ENCODE data around the gene PER2.
A peak's percentile ranks its signal among the peaks of the same experiment; 100 is the strongest.

The PER2 gene

DNA sequence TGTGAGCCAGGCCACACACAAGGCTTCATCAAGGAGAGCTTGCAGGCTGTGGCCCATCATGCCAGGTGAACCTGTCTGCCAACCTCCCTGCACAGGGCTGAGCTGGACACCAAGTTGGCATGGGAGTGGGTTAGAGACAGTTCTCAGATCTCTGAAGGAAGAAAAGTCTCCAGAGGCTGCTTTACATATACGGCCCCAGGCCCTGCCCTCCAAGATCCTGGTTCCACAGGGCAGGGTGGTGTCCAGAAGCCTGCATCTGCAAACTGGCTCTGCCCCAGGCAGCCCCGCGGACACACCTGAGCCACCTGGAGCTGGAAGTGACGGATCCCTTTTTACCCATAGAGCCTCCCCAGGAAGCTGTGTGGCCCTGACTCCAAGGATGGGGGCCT, 24.3 kb downstream of the PER2 start:
- no peak for DNase-seq (ENCODE audit: low read depth)

GRCh38 chr2:238263204-238264071, 25.0 kb downstream of the PER2 start:
- DNase-seq (ENCODE audit: low read depth): peak; percentile 89

DNA sequence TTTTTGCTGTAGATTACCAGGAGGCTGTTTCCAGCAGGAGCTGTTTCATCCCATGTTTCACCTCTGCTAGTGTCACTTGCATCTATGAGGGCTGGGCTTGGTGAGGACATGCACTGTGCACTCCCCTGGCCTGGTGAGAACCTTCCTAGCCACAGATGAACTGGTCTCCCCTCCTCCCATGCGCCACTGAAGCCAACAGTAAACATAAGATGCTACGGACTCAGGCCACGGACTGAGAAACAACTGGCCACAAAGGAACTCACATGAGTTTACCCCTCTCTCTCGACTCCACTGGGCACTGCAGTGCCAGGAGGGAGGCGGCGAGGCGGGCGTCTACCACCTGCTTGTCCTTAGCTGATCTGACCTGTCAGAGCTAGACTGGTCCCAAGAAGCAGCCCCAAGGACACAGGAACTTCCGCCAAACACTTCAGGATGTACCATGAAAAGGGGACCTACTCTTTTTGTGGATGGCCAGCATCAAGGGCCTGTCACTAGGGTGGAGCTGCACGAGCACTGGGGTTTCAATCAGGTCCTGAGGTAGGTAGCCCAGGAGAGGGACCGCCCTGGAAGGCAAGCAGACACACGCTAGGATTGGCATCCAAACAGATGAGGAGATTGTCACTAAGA, 25.8 kb downstream of the PER2 start:
- no peak for DNase-seq (ENCODE audit: low read depth)

DNA sequence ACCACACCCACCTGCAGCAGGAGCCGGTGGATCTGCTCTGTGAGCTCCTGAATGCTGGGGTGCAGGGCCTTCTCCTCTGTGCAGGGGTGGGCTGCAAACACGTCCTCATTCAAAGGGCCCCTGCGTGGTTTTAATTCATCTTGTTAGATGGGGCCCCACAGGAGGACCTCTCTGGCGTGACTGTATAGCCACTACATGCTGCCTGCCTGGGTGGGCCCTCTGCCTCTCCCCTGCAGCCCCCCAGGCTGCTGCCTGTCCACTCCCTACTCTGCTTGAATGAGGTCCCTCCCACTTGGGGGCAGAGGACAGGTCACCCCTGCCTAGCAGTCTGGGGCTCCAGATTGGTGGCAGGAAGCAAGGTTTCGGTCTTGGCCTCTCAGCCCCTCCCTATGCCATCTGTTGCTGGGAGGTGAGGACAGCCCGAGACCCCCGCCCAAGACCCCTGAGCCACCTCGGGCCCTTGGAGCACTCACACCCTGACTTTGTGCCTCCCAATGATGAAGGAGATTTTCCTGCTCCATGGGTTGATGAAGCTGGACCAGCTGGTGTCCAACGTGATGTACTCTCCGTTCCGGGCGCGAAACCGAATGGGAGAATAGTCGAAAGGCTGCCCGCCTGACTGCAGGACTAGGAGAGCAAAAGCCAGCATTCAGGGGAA, 26.6 kb downstream of the PER2 start:
- DNase-seq (ENCODE audit: low read depth): no peak

DNA sequence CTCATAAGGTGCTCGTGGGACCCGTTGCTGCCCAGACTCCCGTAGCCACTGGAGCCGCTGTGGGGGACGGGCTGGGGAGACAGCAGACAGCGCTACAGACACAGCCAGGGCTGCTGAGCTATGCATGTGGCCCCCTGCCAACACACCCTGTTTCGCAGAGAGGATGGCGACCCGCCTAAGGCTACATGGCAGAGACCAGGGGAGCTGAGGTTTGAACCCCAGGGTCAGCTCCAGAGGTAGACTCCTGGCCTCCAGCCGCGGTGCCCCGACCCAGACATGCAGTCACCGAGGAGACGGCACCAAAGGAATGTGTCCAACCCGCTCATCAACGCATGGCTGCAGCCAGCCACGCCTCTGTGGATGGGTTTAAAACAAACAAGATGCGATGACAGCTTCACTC, 27.5 kb downstream of the PER2 start:
- DNase-seq (ENCODE audit: low read depth): no peak

DNA sequence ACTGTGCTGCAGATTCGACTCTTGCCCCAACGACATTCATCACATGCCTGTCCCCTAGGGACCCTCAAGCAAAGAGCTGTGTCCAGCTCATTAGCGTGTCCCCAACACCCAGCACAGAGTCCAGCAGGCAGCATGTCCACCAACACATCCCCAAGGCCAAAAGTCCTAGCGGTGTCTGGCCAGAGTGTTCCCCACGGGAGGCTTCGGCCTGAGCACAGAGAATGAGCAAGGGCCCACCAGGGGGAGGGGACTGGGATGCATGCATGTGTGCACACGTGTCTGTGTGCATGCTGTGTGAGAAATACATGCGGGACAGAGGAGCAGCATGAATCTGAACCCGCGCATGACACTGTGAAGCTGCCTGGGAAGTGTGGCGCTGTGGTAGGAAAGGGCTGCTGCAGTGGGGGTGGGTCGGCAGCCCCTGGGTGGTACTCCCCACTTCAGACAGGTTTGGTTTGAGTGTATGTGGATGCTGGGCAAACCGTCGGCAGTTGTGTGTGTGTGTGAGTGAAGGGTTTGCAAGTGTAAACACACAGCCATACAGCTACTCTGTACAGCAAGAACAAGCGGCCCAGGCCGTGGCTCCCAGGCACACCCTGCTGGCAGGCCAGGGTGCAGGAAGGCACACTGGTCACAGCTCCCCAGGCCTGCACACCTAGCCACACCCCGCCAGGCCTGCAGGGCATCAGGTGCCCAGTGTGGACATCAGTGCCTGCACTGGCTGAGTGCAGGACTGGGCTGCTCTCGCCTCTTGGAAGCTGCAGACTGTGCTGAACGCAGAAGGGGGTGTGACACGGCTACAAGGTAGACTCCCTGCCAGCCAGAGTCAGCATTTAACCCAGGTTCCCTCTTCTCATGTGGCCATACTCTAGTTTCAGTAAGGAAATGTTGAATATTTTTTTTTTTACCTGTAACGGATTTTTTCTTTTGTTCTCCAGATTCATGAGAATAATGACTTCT, 29.1 kb downstream of the PER2 start:
- DNase-seq (ENCODE audit: low read depth): no peak

DNA sequence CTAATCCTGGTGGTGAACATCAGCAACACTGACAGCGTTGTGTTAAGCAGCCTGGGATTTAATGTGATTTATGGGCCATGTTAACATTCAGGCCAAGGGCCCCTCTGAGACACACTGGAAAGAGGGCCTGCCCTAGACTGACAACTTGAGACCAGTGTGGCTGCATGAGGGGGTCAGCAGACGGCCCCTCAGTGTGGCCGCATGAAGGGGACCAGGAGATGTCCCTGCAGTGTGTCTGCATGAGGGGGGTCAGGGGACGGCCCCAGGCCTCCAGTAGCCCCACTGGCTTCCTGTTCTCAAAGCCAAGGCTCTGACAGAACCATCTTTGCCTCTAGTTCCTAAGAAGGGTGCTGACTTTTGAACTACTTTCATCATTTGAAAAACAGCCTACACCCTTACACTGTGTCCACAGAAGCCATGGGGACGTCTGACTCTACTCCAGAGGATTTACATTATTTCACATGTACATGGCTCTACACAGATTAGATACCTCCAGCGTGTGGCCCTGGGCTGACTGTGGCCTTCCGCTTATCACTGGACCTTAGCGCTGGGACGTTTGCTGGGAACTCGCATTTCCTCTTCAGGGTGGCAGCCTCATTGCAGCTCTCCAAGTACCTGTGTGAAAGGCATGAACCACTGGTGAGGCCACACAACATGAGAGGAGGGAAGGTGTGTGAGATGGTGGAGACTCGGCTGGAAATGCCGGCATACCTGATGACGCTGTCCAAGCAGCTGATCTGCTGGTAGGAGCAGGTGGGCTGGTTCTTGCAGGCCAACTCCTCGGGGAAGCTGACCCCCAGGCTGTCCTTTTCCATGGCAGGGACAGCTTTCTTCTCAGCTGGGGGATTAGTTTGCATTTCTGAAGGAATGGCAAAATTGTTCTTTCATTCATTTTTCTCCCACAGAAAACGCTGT, 30.4 kb downstream of the PER2 start:
- DNase-seq (ENCODE audit: low read depth): no peak

DNA sequence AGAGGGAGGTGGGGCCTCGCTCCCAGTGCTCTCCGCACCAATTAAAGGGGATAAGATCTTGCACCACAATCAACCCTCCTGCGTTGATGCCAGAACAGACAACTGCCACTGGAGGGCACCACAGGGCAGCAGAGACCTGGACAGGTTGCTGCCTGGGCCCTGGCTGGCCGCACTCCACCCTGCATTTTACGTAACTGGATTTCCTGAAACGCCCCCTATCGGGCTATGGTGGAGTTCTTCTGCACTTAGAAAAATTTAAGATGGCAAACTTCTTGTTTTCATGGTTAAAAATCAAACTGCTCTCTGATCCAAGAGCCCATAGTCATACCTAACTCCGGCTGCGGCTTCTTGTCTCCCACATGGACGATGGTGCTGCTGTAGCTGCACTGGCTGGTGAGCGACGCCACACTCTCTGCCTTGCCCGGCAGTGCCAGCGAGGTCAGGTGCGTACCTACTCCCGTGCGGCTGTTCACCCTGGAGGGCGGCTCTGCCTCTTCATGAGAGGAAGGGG, 31.8 kb downstream of the PER2 start:
- DNase-seq (ENCODE audit: low read depth): peak; percentile 86

DNA sequence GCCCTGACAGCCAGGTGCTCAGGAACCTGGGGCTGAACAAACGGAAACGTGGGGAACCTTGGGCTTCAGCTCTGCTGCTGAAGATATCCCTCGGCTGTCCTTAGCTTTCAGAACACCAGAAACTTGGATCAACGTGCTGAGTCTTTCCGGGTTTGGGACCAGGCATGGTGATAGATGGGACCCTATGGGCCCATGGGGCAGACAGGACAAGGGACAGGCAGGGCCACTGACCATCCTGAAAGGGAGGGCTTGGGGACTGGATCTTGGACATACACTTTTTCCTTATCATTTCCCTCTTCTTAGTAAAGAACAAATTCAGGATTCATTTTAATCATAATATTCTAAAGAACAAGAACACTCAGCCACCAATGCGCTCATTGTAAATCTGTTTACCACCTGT, 32.3 kb downstream of the PER2 start:
- no peak for DNase-seq (ENCODE audit: low read depth)

DNA sequence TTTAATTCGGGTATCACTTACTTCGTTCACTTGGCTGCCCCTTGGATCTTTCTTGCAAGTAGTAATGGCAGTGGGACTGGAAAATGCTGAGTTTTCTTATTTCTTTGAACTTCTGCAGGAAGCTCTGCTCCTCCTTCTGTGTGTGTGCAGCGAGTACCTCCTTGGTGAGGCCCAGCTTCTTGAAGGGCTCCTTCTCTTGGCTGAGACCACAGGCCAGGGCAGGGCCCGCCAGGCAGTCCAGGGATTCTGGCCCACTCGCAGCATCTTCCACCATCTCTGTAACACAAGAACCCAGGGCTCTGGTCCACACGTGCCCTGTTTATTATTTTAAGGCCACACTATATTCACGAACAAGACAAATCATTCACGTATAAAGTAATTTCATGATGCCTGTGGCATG, 32.8 kb downstream of the PER2 start:
- no peak for DNase-seq (ENCODE audit: low read depth)

GRCh38 chr2:238255151-238255551, 33.3 kb downstream of the PER2 start:
- DNase-seq (ENCODE audit: low read depth): no peak

- DNase-seq (ENCODE audit: low read depth): no peak
Measured at GRCh38 chr2:238254095-238254723, 34.2 kb downstream of the PER2 start.

GRCh38 chr2:238252766-238253630, 35.4 kb downstream of the PER2 start:
- DNase-seq (ENCODE audit: low read depth): no peak

GRCh38 chr2:238251986-238252385, 36.4 kb downstream of the PER2 start:
- DNase-seq (ENCODE audit: low read depth): no peak

DNA sequence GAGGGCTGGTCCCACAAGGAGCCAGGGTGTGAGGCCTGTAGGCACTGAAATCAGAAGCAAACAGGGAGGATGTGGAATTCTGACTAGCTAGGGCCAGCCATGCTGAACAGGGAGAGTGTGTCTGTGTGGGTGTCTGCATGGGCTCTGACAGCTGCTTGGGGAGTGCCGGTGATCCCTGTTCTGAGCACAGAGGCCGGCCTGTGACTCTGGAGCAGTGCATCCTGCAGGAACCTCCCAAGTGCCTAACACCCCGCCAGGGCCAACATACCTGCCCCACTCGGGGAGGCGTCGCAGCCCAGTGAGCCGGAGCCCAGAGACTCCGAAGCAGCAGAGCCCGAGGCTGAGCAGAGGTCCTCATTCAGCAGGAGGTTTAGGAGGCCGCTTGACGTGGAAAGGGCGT, 37.1 kb downstream of the PER2 start:
- DNase-seq (ENCODE audit: low read depth): no peak

DNA sequence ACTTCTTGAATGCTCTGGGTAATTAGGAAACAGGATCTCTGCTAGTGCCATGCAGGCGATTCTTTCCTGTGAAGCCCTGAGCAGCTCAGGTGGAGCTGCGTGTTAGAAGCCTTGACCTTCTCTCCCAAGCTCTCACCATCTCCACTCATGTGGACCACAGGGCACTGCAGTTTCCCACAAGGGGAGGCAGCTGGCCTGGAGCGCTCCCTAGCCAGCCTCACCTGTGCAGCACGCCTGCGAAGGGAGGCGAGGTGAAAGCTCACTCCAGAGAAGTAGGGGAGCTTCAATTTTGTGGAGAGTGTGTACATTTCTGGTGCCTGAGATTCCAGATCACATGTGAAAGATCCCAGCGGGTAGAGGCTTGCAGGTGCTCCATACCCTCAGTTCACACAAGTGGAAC, 37.5 kb downstream of the PER2 start:
- no peak for DNase-seq (ENCODE audit: low read depth)

GRCh38 chr2:238247841-238248453, 40.5 kb downstream of the PER2 start:
- no peak for DNase-seq (ENCODE audit: low read depth)

- DNase-seq (ENCODE audit: low read depth): no peak
Measured at GRCh38 chr2:238247002-238247822, 41.2 kb downstream of the PER2 start.
